Pancreas (tissue), 10 donors: ENCODE data around the gene KDM4C. TPM values are rescaled to one million over a fixed set of nuclear protein-coding genes. Genes with fewer than 3 reads are reported as not detected.

Experiments
- ATAC-seq, 4 donors: fragments of 200-7000 bp; cut with Tn5 transposase; one replicate each; pipeline versions ENCODE4 v1.8.0 to v1.9.1; 2020; ENCODE audit warnings: mild to moderate bottlenecking in 4 of 4, moderate library complexity in 4 of 4
- DNase-seq, 6 donors: peaks; one replicate each; pipeline ENCODE4 v3.0.0-alpha.2; 2020
- FAIRE-seq: peaks from 2 replicates; lab custom pipeline; 2012; peaks lifted over from hg19 to GRCh38; lab: Jason Lieb, UNC
- H3K27ac ChIP-seq, 4 donors: fragments of 200-600 bp; sonication (generic); 1 replicate in 3 of 4; 2 replicates in 1 of 4; pipeline versions ENCODE4 v1.5.0 to v1.8.0; 2020
- H3K27me3 ChIP-seq, 4 donors: fragments of 200-600 bp; one replicate each; pipeline ENCODE4 v1.8.0; 2021
- H3K36me3 ChIP-seq, 3 donors: fragments of 200-600 bp; sonication (generic) in 1 of 3; one replicate each; pipeline versions ENCODE4 v1.5.0 to v1.8.0; 2020 to 2021
- H3K4me1 ChIP-seq, 3 donors: fragments of 200-600 bp; one replicate each; pipeline ENCODE4 v1.8.0; 2021
- H3K4me3 ChIP-seq, 4 donors: fragments of 200-600 bp; sonication (generic) in 2 of 4; one replicate each; pipeline versions ENCODE4 v1.5.0 to v1.8.0; 2020 to 2021
- H3K9me3 ChIP-seq, 4 donors: fragments of 200-600 bp; one replicate each; pipeline ENCODE4 v1.8.0; 2021
- CTCF ChIP-seq, 4 donors: fragments of 200-600 bp; sonication (generic) in 3 of 4; IDR thresholded peaks; one replicate each; pipeline versions ENCODE4 v1.5.0 to v1.8.0; 2021; ENCODE audit warnings: antibody characterized with exemption in 4 of 4
- WGBS, 2 donors: extraction: QIAGEN DNeasy Blood & Tissue Kit; methylation state at CpG; one replicate each; pipeline ENCODE4 v1.1.7; 2013; 5-methylcytosine and 5-hydroxymethylcytosine counted together
- intact Hi-C, 3 donors: fragments of 100-400 bp; cut with DNase I; formaldehyde crosslinking; loops; one replicate each; pipeline versions ENCODE4 v1.11.1 to v1.14.2; 2022
- polyA plus RNA-seq, 2 donors: library from polyadenylated mRNA; stranded (reverse); fragments of 200-250 nt; gene quantifications; one replicate each; pipeline ENCODE4 v1.2.3, GENCODE V29; 2013
- total RNA-seq, 6 donors: library from RNA; stranded (reverse); fragmentation: NEBNext Ultra II Directional in 4 of 6; extraction: Animal tissue kit (Norgen Biotek cat#: 25700) in 4 of 6; gene quantifications; one replicate each; pipeline versions ENCODE4 v1.2.1 to v1.2.4, GENCODE V29; 2021 to 2023
- donor health status: healthy with polysubstance abuse.
- donor health status: DM: no; HTN: no; CAD: no; lungs with moderate emphysema.
- donor health status: DM: no; HTN: no; CAD: no.
- donor health status: control.
- donor health status: control.
- donor health status: Bipolar disorder and iron deficiency.
- donor health status: DM: yes; HTN: yes; CAD: no.
- donor health status: DM: no; HTN: no; CAD: no.
- donor health status: DM: no; HTN: no; CAD: no.
- donor health status: DM: yes; HTN: yes; CAD: no.

KDM4C gene
- total and polyA plus RNA-seq, 8 donors: 10.5 to 30.8 (median 19.7) TPM

- no peak overlapping the region for H3K27ac ChIP-seq
- intact Hi-C loops: no loop called here
- TF ChIP-seq CTCF (IDR thresholded peaks at IDR 0.05): no peak
- peaks cover 5 to 31% (median 13%) of the 10 kb centered on the region in 3 donors for H3K4me1 ChIP-seq
- H3K9me3 ChIP-seq: no peaks in the 10 kb centered on the region
- DNase-seq (no peak), ATAC-seq (no peak), FAIRE-seq (no peak)
- H3K4me3 ChIP-seq: no peak overlapping the region
- H3K27me3 ChIP-seq: no peaks in the 10 kb centered on the region
- no peaks in the 10 kb centered on the region for H3K36me3 ChIP-seq
Observed at GRCh38 chr9:6763244-6763643, 5.5 kb downstream of the KDM4C start.

- H3K27ac ChIP-seq: no peak overlapping the region
- no peaks in the 10 kb centered on the region for H3K9me3 ChIP-seq
- TF ChIP-seq CTCF (IDR thresholded peaks at IDR 0.05): no peak
- H3K4me3 ChIP-seq: no peak overlapping the region
- H3K27me3 ChIP-seq: no peaks in the 10 kb centered on the region
- H3K36me3 ChIP-seq: no peaks in the 10 kb centered on the region
- WGBS, 2 donors: 99% methylated on average over 2 of the region's 2 CpGs
- FAIRE-seq (no peak), DNase-seq (no peak), ATAC-seq (no peak)
- H3K4me1 ChIP-seq: peaks cover 5 to 31% (median 13%) of the 10 kb centered on the region in 3 donors
- intact Hi-C loops: no loop called here
Observed at GRCh38 chr9:6764011-6764410, 6.2 kb downstream of the KDM4C start.

- intact Hi-C loops: no loop called here
- no peak for ATAC-seq
- TF ChIP-seq CTCF (IDR thresholded peaks at IDR 0.05): no peak
- FAIRE-seq: no peak
- H3K4me3 ChIP-seq: no peak overlapping the region
- H3K4me1 ChIP-seq: peaks cover 5 to 31% (median 16%) of the 10 kb centered on the region in 3 donors
- DNase-seq: no peak
- no peaks in the 10 kb centered on the region for H3K9me3 ChIP-seq
- no peaks in the 10 kb centered on the region for H3K27me3 ChIP-seq
- no peaks in the 10 kb centered on the region for H3K36me3 ChIP-seq
- H3K27ac ChIP-seq: no peak overlapping the region
Observed at GRCh38 chr9:6764523-6764922, 6.8 kb downstream of the KDM4C start.

GRCh38 chr9:6764950-6765349, 7.2 kb downstream of the KDM4C start:
- Histone ChIP-seq H3K27ac (no peak overlapping the region), H3K36me3 (no peaks in the 10 kb centered on the region), H3K4me3 (no peak overlapping the region), H3K9me3 (no peaks in the 10 kb centered on the region), H3K4me1 (peaks cover 4 to 29% (median 18%) of the 10 kb centered on the region in 3 donors), H3K27me3 (no peaks in the 10 kb centered on the region)
- ATAC-seq (peak in 1 of 4 donors; percentile 25), DNase-seq (no peak), FAIRE-seq (no peak)
- intact Hi-C loops: no loop called here
- TF ChIP-seq CTCF (IDR thresholded peaks at IDR 0.05): no peak
- 98 to 100% methylated on average over 1 of the region's 1 CpG for WGBS, 2 donors

GRCh38 chr9:6765396-6765795, 7.6 kb downstream of the KDM4C start:
- Histone ChIP-seq H3K4me3 (no peak overlapping the region), H3K27me3 (no peaks in the 10 kb centered on the region), H3K36me3 (no peaks in the 10 kb centered on the region), H3K27ac (no peak overlapping the region), H3K4me1 (peaks cover 0 to 25% (median 18%) of the 10 kb centered on the region in 3 donors), H3K9me3 (no peaks in the 10 kb centered on the region)
- WGBS, 2 donors: 89 to 91% methylated on average over 3 of the region's 3 CpGs
- DNase-seq: no peak
- FAIRE-seq: no peak
- intact Hi-C loops: no loop called here
- no peak for TF ChIP-seq CTCF (IDR thresholded peaks at IDR 0.05)
- ATAC-seq: no peak
